Lung (tissue), 12 donors: ENCODE measurements around the gene PIK3R6. TPM values are rescaled to one million over a fixed set of nuclear protein-coding genes. Genes with fewer than 3 reads are reported as not detected.

ENCODE experiments used
- ATAC-seq: fragments of 200-7000 bp; cut with Tn5 transposase; one replicate; pipeline ENCODE4 v1.9.1; 2020; ENCODE audit warnings: moderate number of reproducible peaks; ENCODE audit not compliant: insufficient read depth, low FRiP score
- DNase-seq, 3 donors: peaks; one replicate each; pipeline ENCODE4 v3.0.0-alpha.2; 2013 to 2017
- H3K27ac ChIP-seq, 2 donors: one replicate each; pipeline ENCODE4 v1.5.1; 2013; ENCODE audit warnings: mild to moderate bottlenecking in 2 of 2, moderate library complexity in 2 of 2, control low read depth in 1 of 2, inconsistent platforms in 1 of 2, low read depth in 1 of 2, low read length in 1 of 2
- H3K27me3 ChIP-seq, 3 donors: one replicate each; pipeline ENCODE4 v1.5.1; 2013; ENCODE audit warnings: low read length in 2 of 3; ENCODE audit not compliant: control insufficient read depth in 3 of 3, insufficient read depth in 3 of 3
- H3K36me3 ChIP-seq, 4 donors: one replicate each; pipeline ENCODE4 v1.5.1; 2013; ENCODE audit warnings: low read length in 4 of 4, mild to moderate bottlenecking in 1 of 4, moderate library complexity in 1 of 4; ENCODE audit not compliant: control insufficient read depth in 4 of 4, insufficient read depth in 4 of 4
- H3K4me1 ChIP-seq, 5 donors: one replicate each; pipeline ENCODE4 v1.5.1; 2013; ENCODE audit warnings: low read length in 5 of 5, mild to moderate bottlenecking in 2 of 5, moderate library complexity in 1 of 5; ENCODE audit not compliant: control insufficient read depth in 5 of 5, insufficient read depth in 5 of 5
- H3K4me3 ChIP-seq: one replicate; pipeline ENCODE4 v1.5.1; 2013; ENCODE audit warnings: mild to moderate bottlenecking, control low read depth, moderate library complexity
- H3K9ac ChIP-seq, 2 donors: one replicate each; pipeline ENCODE4 v1.5.1; 2013; ENCODE audit warnings: low read length in 2 of 2, control low read depth in 1 of 2; ENCODE audit not compliant: insufficient read depth in 1 of 2
- H3K9me3 ChIP-seq, 4 donors: one replicate each; pipeline ENCODE4 v1.5.1; 2013; ENCODE audit warnings: low read length in 3 of 4, mild to moderate bottlenecking in 1 of 4, moderate library complexity in 1 of 4; ENCODE audit not compliant: control insufficient read depth in 4 of 4, insufficient read depth in 3 of 4
- CTCF ChIP-seq: IDR thresholded peaks from 2 replicates; pipeline ENCODE4 v1.5.1; 2012; ENCODE audit warnings: mild to moderate bottlenecking; ENCODE audit errors: control extremely low read depth, extremely low read depth
- WGBS, 2 donors: extraction: QIAGEN DNeasy Blood & Tissue Kit; methylation state at CpG; one replicate each; pipeline ENCODE4 v1.1.7; 2013; 5-methylcytosine and 5-hydroxymethylcytosine counted together
- polyA plus RNA-seq, 2 donors: library from polyadenylated mRNA; stranded (reverse); fragments of 200-250 nt; gene quantifications; one replicate each; pipeline ENCODE4 v1.2.1, GENCODE V29; 2013
- total RNA-seq, 2 donors: library from RNA; depleted of rRNA in 1 of 2; stranded (reverse); fragments of >200 nt in 1 of 2; gene quantifications; one replicate each; pipeline ENCODE4 v1.2.1, GENCODE V29; 2014 to 2021
- donor health status: control.
- donor health status: control.
- donor health status: Bipolar disorder and iron deficiency.
- donor health status: healthy.
- donor health status: DM: yes; HTN: yes; CAD: no.

PIK3R6 gene
- total and polyA plus RNA-seq, 4 donors = 0.93 to 3.0 (median 1.5) TPM

GRCh38 chr17:8776881-8777280 lies 90.6 kb downstream of the PIK3R6 start:
- no peak overlapping the region for H3K27ac ChIP-seq

GRCh38 chr17:8776248-8776647 lies 91.2 kb downstream of the PIK3R6 start:
- Histone ChIP-seq H3K9me3 (peaks cover 0 to 3% (median 0%) of the 10 kb centered on the region in 4 donors), H3K9ac (no peak overlapping the region), H3K4me1 (no peaks in the 10 kb centered on the region), H3K27ac (no peak overlapping the region), H3K36me3 (no peaks in the 10 kb centered on the region), H3K27me3 (peaks cover 0 to 5% (median 2%) of the 10 kb centered on the region in 3 donors), H3K4me3 (no peak overlapping the region)
- TF ChIP-seq CTCF = no peak
- ATAC-seq (no peak), DNase-seq (no peak)

More at GRCh38 chr17:8776881-8777280, 90.6 kb downstream of the PIK3R6 start:
- Histone ChIP-seq H3K36me3 (no peaks in the 10 kb centered on the region), H3K9ac (no peak overlapping the region), H3K27me3 (peaks cover 0 to 5% (median 2%) of the 10 kb centered on the region in 3 donors), H3K9me3 (peaks cover 0 to 3% (median 0%) of the 10 kb centered on the region in 4 donors), H3K4me3 (no peak overlapping the region), H3K4me1 (no peaks in the 10 kb centered on the region)
- ATAC-seq = no peak
- 29 to 75% methylated on average over 1 of the region's 1 CpG for WGBS, 2 donors
- TF ChIP-seq CTCF = no peak
- DNase-seq = no peak

- peaks cover 0 to 9% (median 0%) of the 10 kb centered on the region in 3 donors for H3K27me3 ChIP-seq
- no peaks in the 10 kb centered on the region for H3K4me1 ChIP-seq
- H3K9ac ChIP-seq = no peak overlapping the region
- WGBS, 2 donors = 87 to 89% methylated on average over 2 of the region's 2 CpGs
- peaks cover 0 to 1% (median 0%) of the 10 kb centered on the region in 4 donors for H3K9me3 ChIP-seq
- DNase-seq (no peak), ATAC-seq (no peak)
- no peak overlapping the region for H3K27ac ChIP-seq
- H3K4me3 ChIP-seq = no peak overlapping the region
- TF ChIP-seq CTCF = no peak
- no peaks in the 10 kb centered on the region for H3K36me3 ChIP-seq
These were observed 100.7 kb downstream of the PIK3R6 start for GRCh38 chr17:8766731-8767130.

- peaks cover 0 to 1% (median 0%) of the 10 kb centered on the region in 4 donors for H3K9me3 ChIP-seq
- H3K27ac ChIP-seq = no peak overlapping the region
- H3K27me3 ChIP-seq = peaks cover 0 to 26% (median 0%) of the 10 kb centered on the region in 3 donors
- no peak for DNase-seq
- no peak for ATAC-seq
- H3K4me3 ChIP-seq = no peak overlapping the region
- TF ChIP-seq CTCF = no peak
- WGBS, 2 donors = 85 to 87% methylated on average over 8 of the region's 8 CpGs
- H3K36me3 ChIP-seq = no peaks in the 10 kb centered on the region
- H3K9ac ChIP-seq = no peak overlapping the region
- H3K4me1 ChIP-seq = no peaks in the 10 kb centered on the region
These were observed 105.5 kb downstream of the PIK3R6 start for GRCh38 chr17:8762012-8762411.
